Neuronal stem cell (in vitro differentiated cells): Measurements from ENCODE around the gene NEU4.
A peak's percentile ranks its signal among the peaks of the same experiment; 100 is the strongest.
"Not testable (repeated sequence)": the region's sequence is repeated elsewhere in the genome, so short reads cannot be mapped to it uniquely, and the experiment has no call there.

Experiments used
- DNase-seq: peaks from one replicate; pipeline ENCODE4 v3.0.0-alpha.2; 2013; ENCODE audit warnings: low spot score
- H2AFZ ChIP-seq: one replicate; pipeline ENCODE4 v1.6.1; 2013; ENCODE audit warnings: mild to moderate bottlenecking, low read length, inconsistent platforms
- H2AK5ac ChIP-seq: 2 replicates; pipeline ENCODE4 v1.6.1; 2013; ENCODE audit warnings: low read depth, mild to moderate bottlenecking, inconsistent platforms, low read length, moderate library complexity, mixed read lengths
- H2BK120ac ChIP-seq: 2 replicates; pipeline ENCODE4 v1.6.1; 2013; ENCODE audit warnings: low read depth, mild to moderate bottlenecking, inconsistent platforms, low read length, moderate library complexity, mixed read lengths
- H2BK12ac ChIP-seq: one replicate; pipeline ENCODE4 v1.6.1; 2013; ENCODE audit warnings: low read length, inconsistent platforms
- H2BK15ac ChIP-seq: 2 replicates; pipeline ENCODE4 v1.6.1; 2013; ENCODE audit warnings: mild to moderate bottlenecking, low read length, inconsistent platforms, mixed read lengths
- H2BK5ac ChIP-seq: one replicate; pipeline ENCODE4 v1.6.1; 2013; ENCODE audit warnings: inconsistent platforms, mild to moderate bottlenecking, low read length, moderate library complexity
- H3K14ac ChIP-seq: one replicate; pipeline ENCODE4 v1.6.1; 2013; ENCODE audit warnings: low read length, inconsistent platforms
- H3K18ac ChIP-seq: 2 replicates; pipeline ENCODE4 v1.6.1; 2013; ENCODE audit warnings: low read length, inconsistent platforms
- H3K23ac ChIP-seq: 2 replicates; pipeline ENCODE4 v1.6.1; 2013; ENCODE audit warnings: low read depth, mild to moderate bottlenecking, mixed read lengths, low read length, inconsistent platforms; ENCODE audit not compliant: poor library complexity
- H3K27ac ChIP-seq: replicated peaks from 3 replicates; pipeline ENCODE4 v1.5.1; 2013; ENCODE audit warnings: low read length, inconsistent platforms
- H3K27me3 ChIP-seq, 3 experiments: 2 replicates each; pipeline ENCODE4 v1.6.1; 2013; ENCODE audit warnings: low read length in 3 of 3, mild to moderate bottlenecking in 2 of 3, inconsistent platforms in 1 of 3, low read depth in 1 of 3, mixed read lengths in 1 of 3, moderate library complexity in 1 of 3; ENCODE audit not compliant: control insufficient read depth in 3 of 3, insufficient read depth in 3 of 3
- H3K36me3 ChIP-seq, 2 donors: replicated peaks in 1 of 2; 2 replicates each; pipeline ENCODE4 v1.6.1; 2013; ENCODE audit warnings: low read length in 2 of 2; ENCODE audit not compliant: control insufficient read depth in 2 of 2, insufficient read depth in 2 of 2
- H3K4ac ChIP-seq: 2 replicates; pipeline ENCODE4 v1.6.1; 2013; ENCODE audit warnings: inconsistent platforms, mild to moderate bottlenecking, low read length, moderate library complexity
- H3K4me1 ChIP-seq, 2 donors: 1 replicate in 1 of 2; 2 replicates in 1 of 2; pipeline ENCODE4 v1.6.1; 2013; ENCODE audit warnings: low read length in 2 of 2, low read depth in 1 of 2; ENCODE audit not compliant: control insufficient read depth in 2 of 2, insufficient read depth in 1 of 2
- H3K4me2 ChIP-seq: one replicate; pipeline ENCODE4 v1.6.1; 2013; ENCODE audit warnings: mild to moderate bottlenecking, low read length, inconsistent platforms; ENCODE audit not compliant: insufficient read depth, poor library complexity, severe bottlenecking
- H3K4me3 ChIP-seq, 2 donors: 2 replicates each; pipeline ENCODE4 v1.5.1; 2013; ENCODE audit warnings: low read length in 2 of 2, mild to moderate bottlenecking in 2 of 2, inconsistent platforms in 1 of 2, moderate library complexity in 1 of 2
- H3K79me1 ChIP-seq: one replicate; pipeline ENCODE4 v1.6.1; 2013; ENCODE audit warnings: low read depth, mild to moderate bottlenecking, inconsistent platforms, low read length, moderate library complexity
- H3K9ac ChIP-seq: one replicate; pipeline ENCODE4 v1.6.1; 2013; ENCODE audit warnings: mild to moderate bottlenecking, low read depth, low read length, inconsistent platforms; ENCODE audit not compliant: poor library complexity
- H3K9me3 ChIP-seq, 2 donors: replicated peaks in 1 of 2; 2 replicates each; pipeline versions ENCODE3 to v1.6.1; 2013; ENCODE audit warnings: low read length in 2 of 2, mild to moderate bottlenecking in 2 of 2, inconsistent platforms in 1 of 2, low read depth in 1 of 2, mixed read lengths in 1 of 2, moderate library complexity in 1 of 2; ENCODE audit not compliant: control insufficient read depth in 2 of 2, insufficient read depth in 1 of 2
- H4K8ac ChIP-seq: one replicate; pipeline ENCODE4 v1.6.1; 2013; ENCODE audit warnings: low read depth, mild to moderate bottlenecking, inconsistent platforms, low read length, moderate library complexity
- H4K91ac ChIP-seq: one replicate; pipeline ENCODE4 v1.6.1; 2013; ENCODE audit warnings: low read length, low read depth, mild to moderate bottlenecking, inconsistent platforms; ENCODE audit not compliant: poor library complexity
- WGBS, 2 donors: extraction: QIAGEN DNeasy Blood & Tissue Kit; methylation state at CpG; one replicate each; pipeline ENCODE4 v1.1.7; 2013; ENCODE audit warnings: missing lambda C conversion rate in 2 of 2, mixed read lengths in 1 of 2; ENCODE audit not compliant: insufficient read length in 2 of 2, insufficient replicate concordance in 1 of 2; ENCODE audit errors: extremely low coverage in 2 of 2; 5-methylcytosine and 5-hydroxymethylcytosine counted together

The NEU4 gene

GRCh38 chr2:241800198-241800903, 8.6 kb upstream of the NEU4 start:
- H3K27ac ChIP-seq, H2BK120ac ChIP-seq, H3K4me2 ChIP-seq, H3K4me3 ChIP-seq, H3K4ac ChIP-seq, H3K27me3 ChIP-seq, H3K79me1 ChIP-seq, H2AFZ ChIP-seq, DNase-seq, H3K23ac ChIP-seq, H3K14ac ChIP-seq, H4K8ac ChIP-seq, H3K36me3 ChIP-seq, H2BK12ac ChIP-seq, H4K91ac ChIP-seq, H3K9ac ChIP-seq, H3K9me3 ChIP-seq: not testable (repeated sequence)
- H3K4me1 ChIP-seq: peaks cover 9 to 12% of the 10 kb centered on the region in 2 donors
- H2BK5ac ChIP-seq: peak overlapping the region; percentile 46
- peak overlapping the region; percentile 13 for H3K18ac ChIP-seq
- H2BK15ac ChIP-seq: peak overlapping the region; percentile 75
- WGBS, 2 donors: no CpG with 5 or more reads among the region's 35 CpGs
- H2AK5ac ChIP-seq: peak overlapping the region; percentile 68

GRCh38 chr2:241801611-241802420, 7.2 kb upstream of the NEU4 start:
- H4K8ac ChIP-seq: peak overlapping the region; percentile 65
- H3K79me1 ChIP-seq: peaks cover 8% of the 10 kb centered on the region
- H2AK5ac ChIP-seq: peak overlapping the region; percentile 98
- H3K27ac ChIP-seq: no peak overlapping the region
- H3K18ac ChIP-seq: peak overlapping the region; percentile 96
- no peak overlapping the region for H4K91ac ChIP-seq
- peak overlapping the region; percentile 2 for H3K4me2 ChIP-seq
- H2AFZ ChIP-seq: no peak overlapping the region
- peaks cover 9 to 12% of the 10 kb centered on the region in 2 donors for H3K4me1 ChIP-seq
- peak overlapping the region; percentile 82 for H3K14ac ChIP-seq
- H3K4me3 ChIP-seq: no peak overlapping the region
- peak overlapping the region; percentile 44 for H3K9ac ChIP-seq
- no CpG with 5 or more reads among the region's 44 CpGs for WGBS, 2 donors
- H3K9me3 ChIP-seq: no peaks in the 10 kb centered on the region
- H3K36me3 ChIP-seq: no peaks in the 10 kb centered on the region
- peaks cover 0 to 7% (median 0%) of the 10 kb centered on the region in 3 experiments for H3K27me3 ChIP-seq
- H3K23ac ChIP-seq: peak overlapping the region; percentile 73
- peak overlapping the region; percentile 76 for H3K4ac ChIP-seq
- H2BK12ac ChIP-seq: peak overlapping the region; percentile 58
- no peak for DNase-seq
- H2BK5ac ChIP-seq: peak overlapping the region; percentile 66
- H2BK120ac ChIP-seq: peak overlapping the region; percentile 83
- peak overlapping the region; percentile 99 for H2BK15ac ChIP-seq

GRCh38 chr2:241802421-241803318, 6.3 kb upstream of the NEU4 start:
- peak overlapping the region; percentile 83 for H2BK120ac ChIP-seq
- H3K4ac ChIP-seq: peak overlapping the region; percentile 53
- H3K4me3 ChIP-seq: no peak overlapping the region
- no peaks in the 10 kb centered on the region for H3K36me3 ChIP-seq
- WGBS, 2 donors: no CpG with 5 or more reads among the region's 32 CpGs
- H4K8ac ChIP-seq: no peak overlapping the region
- H3K18ac ChIP-seq: peak overlapping the region; percentile 96
- H4K91ac ChIP-seq: no peak overlapping the region
- peak overlapping the region; percentile 89 for H3K14ac ChIP-seq
- no peak overlapping the region for H3K27ac ChIP-seq
- no peaks in the 10 kb centered on the region for H3K9me3 ChIP-seq
- H2BK15ac ChIP-seq: peak overlapping the region; percentile 99
- peak overlapping the region; percentile 66 for H2BK5ac ChIP-seq
- no peak overlapping the region for H2AFZ ChIP-seq
- no peak overlapping the region for H3K4me2 ChIP-seq
- no peak for DNase-seq
- H3K23ac ChIP-seq: peak overlapping the region; percentile 80
- no peak overlapping the region for H3K9ac ChIP-seq
- H2BK12ac ChIP-seq: peak overlapping the region; percentile 82
- H3K4me1 ChIP-seq: peaks cover 9 to 12% of the 10 kb centered on the region in 2 donors
- H3K79me1 ChIP-seq: peaks cover 8% of the 10 kb centered on the region
- H3K27me3 ChIP-seq: peaks cover 0 to 7% (median 0%) of the 10 kb centered on the region in 3 experiments
- peak overlapping the region; percentile 100 for H2AK5ac ChIP-seq
